Peyer's patch (tissue), 4 donors: ENCODE results near the gene LTBP1. TPM values are rescaled to one million over a fixed set of nuclear protein-coding genes. Genes with fewer than 3 reads are reported as not detected.

ENCODE experiments used
- DNase-seq, 3 donors: peaks; one replicate each; pipeline ENCODE4 v3.0.0-alpha.2; 2017 to 2019
- H3K27ac ChIP-seq, 4 donors: fragments of 200-600 bp; sonication (generic); one replicate each; pipeline ENCODE4 v1.5.1; 2016 to 2019
- H3K27me3 ChIP-seq, 2 donors: fragments of 200-600 bp; sonication (generic); one replicate each; pipeline ENCODE4 v1.5.1; 2019
- H3K36me3 ChIP-seq, 3 donors: fragments of 200-600 bp; sonication (generic); one replicate each; pipeline ENCODE4 v1.5.1; 2016 to 2019
- H3K4me1 ChIP-seq, 4 donors: fragments of 200-600 bp; sonication (generic); one replicate each; pipeline ENCODE4 v1.5.1; 2016 to 2019
- H3K4me3 ChIP-seq, 4 donors: fragments of 200-600 bp; sonication (generic); 1 replicate in 3 of 4; 2 replicates in 1 of 4; pipeline ENCODE4 v1.5.1; 2016 to 2019; ENCODE audit warnings: mild to moderate bottlenecking in 1 of 4
- H3K9me3 ChIP-seq, 4 donors: fragments of 200-600 bp; sonication (generic); one replicate each; pipeline ENCODE4 v1.5.1; 2016 to 2019; ENCODE audit warnings: mild to moderate bottlenecking in 1 of 4
- POLR2A ChIP-seq, 2 donors: fragments of 450-650 bp; IDR thresholded peaks; one replicate each; pipeline ENCODE4 v1.5.1; 2017; ENCODE audit warnings: antibody characterized with exemption in 2 of 2, mild to moderate bottlenecking in 2 of 2, moderate library complexity in 2 of 2
- total RNA-seq, 4 donors: library from RNA; depleted of rRNA; stranded (reverse); fragments of >200 nt; gene quantifications; one replicate each; pipeline ENCODE4 v1.1.0, GENCODE V29; 2016
- TF ChIP-seq, protein P1 (sequence below), 6 experiments: fragments of 450-650 bp in 4 of 6; fragments of 200-600 bp in 2 of 6; sonication (generic) in 1 of 6; IDR thresholded peaks; one replicate each; pipeline ENCODE4 v1.5.1; 2017 to 2019; ENCODE audit warnings: antibody characterized with exemption in 6 of 6, mild to moderate bottlenecking in 3 of 6, moderate library complexity in 1 of 6

LTBP1 gene
- total RNA-seq, 4 donors from 2014 or later, result 8.6 to 23.1 (median 13.1) TPM

DNA sequence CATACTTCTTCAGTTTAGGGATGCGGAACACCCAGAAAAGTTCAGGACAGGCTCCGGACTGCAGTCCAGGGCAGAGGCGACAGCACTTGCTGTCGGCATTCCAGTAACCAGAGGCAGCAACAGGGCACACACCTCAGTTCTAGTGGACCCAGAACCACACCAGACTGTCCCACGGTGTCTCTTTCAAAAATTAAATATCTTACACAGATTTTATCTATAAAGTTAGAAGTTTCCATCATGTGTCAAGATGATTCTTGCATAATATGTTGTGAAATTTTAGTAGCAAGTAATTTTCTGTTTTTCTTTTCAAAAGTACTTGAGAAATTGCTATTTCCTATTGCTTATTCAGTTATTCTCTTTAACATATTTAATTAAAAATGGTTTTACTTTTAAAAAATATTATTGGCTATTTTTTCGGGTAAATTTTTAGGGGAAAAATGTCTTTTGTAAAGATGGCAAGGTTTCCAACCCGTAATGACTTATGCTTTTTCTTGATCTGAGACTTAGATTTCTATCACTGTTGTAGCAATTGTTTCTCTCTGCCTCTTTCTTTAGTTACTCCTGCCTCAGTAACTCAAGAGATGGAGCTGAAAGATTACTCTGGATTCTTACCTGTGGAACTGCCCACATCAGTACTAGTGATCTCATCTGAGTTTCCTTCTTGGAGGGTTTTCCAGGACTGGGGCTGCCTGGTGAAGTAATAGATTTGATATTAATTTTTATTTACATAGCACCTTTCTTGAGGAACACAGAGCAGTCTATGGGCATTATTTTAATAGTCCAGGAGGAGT is 182.7 kb downstream of the LTBP1 start:
- no peaks in the 10 kb centered on the region for H3K27me3 ChIP-seq
- no peak overlapping the region for H3K27ac ChIP-seq
- H3K36me3 ChIP-seq, result no peaks in the 10 kb centered on the region
- H3K4me3 ChIP-seq, result no peak overlapping the region
- no peak for TF ChIP-seq POLR2A (IDR thresholded peaks at IDR 0.05)
- TF ChIP-seq, protein P1, sequence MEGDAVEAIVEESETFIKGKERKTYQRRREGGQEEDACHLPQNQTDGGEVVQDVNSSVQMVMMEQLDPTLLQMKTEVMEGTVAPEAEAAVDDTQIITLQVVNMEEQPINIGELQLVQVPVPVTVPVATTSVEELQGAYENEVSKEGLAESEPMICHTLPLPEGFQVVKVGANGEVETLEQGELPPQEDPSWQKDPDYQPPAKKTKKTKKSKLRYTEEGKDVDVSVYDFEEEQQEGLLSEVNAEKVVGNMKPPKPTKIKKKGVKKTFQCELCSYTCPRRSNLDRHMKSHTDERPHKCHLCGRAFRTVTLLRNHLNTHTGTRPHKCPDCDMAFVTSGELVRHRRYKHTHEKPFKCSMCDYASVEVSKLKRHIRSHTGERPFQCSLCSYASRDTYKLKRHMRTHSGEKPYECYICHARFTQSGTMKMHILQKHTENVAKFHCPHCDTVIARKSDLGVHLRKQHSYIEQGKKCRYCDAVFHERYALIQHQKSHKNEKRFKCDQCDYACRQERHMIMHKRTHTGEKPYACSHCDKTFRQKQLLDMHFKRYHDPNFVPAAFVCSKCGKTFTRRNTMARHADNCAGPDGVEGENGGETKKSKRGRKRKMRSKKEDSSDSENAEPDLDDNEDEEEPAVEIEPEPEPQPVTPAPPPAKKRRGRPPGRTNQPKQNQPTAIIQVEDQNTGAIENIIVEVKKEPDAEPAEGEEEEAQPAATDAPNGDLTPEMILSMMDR (IDR thresholded peaks at IDR 0.05), result no peak
- DNase-seq, result no peak
- no peaks in the 10 kb centered on the region for H3K9me3 ChIP-seq
- no peaks in the 10 kb centered on the region for H3K4me1 ChIP-seq

DNA sequence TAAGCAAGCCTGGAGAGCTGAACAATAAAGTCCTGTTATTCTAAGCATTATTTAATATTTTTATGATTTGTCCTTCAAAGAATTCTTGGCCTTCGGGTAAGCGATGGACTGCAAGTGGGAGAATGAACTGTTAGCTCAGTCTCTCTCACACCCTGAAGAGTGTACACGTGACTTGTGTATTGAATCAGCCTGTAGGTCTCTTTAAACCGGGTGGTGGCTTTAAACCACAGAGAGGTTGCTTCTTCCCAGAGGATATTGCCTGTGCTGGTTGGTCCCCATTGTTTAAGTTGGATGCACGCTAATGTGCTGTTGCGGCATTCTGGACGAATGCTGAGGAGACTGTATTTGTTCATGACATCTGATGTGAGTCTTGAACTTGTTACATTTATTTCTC is 183.3 kb downstream of the LTBP1 start:
- Histone ChIP-seq H3K27me3 (no peaks in the 10 kb centered on the region), H3K9me3 (no peaks in the 10 kb centered on the region), H3K4me1 (no peaks in the 10 kb centered on the region), H3K27ac (no peak overlapping the region), H3K36me3 (no peaks in the 10 kb centered on the region), H3K4me3 (no peak overlapping the region)
- TF ChIP-seq POLR2A (IDR thresholded peaks at IDR 0.05), result no peak
- TF ChIP-seq, protein P1 (IDR thresholded peaks at IDR 0.05), result no peak
- no peak for DNase-seq

DNA sequence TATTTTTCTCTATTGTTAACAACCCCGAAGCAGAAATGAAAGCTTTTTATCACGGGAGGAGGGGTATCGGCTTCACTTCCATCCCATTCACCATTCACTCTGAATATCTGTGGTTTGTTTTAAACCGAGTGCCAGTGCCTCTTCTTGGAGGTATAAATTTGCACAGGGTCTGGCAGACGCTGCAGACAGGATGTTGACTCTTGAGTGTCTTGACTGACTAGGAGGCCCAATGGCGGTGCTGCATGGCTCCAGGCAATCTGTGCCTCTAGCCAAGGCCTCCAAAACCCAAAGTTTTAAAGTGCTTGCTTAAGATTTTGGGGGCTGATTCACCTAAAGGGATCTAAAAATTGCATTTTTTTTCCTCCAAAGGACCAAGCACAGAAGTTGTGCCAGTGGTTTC is 183.8 kb downstream of the LTBP1 start:
- Histone ChIP-seq H3K27ac (no peak overlapping the region), H3K27me3 (no peaks in the 10 kb centered on the region), H3K36me3 (no peaks in the 10 kb centered on the region), H3K9me3 (no peaks in the 10 kb centered on the region), H3K4me3 (no peak overlapping the region), H3K4me1 (no peaks in the 10 kb centered on the region)
- DNase-seq, result no peak
- TF ChIP-seq, protein P1 (IDR thresholded peaks at IDR 0.05), result no peak
- no peak for TF ChIP-seq POLR2A (IDR thresholded peaks at IDR 0.05)

DNA sequence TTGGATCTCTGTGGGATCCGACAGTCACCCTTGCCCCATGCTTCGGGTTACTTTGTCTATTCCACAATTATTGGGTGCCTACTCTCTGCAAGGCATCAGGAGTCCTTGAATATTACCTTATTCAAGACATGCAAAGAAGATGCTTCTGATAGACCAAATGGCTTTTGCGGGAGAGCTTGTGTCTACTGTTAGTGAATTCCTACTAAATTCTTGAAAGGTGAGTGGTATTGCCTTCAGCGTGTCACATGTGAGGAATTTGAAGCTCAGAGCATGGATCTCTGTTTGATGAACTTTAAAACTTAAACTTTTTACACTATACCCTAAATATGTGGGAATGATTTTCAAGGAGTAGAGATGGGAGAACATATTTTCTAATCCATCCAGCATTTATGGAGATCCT is 184.4 kb downstream of the LTBP1 start:
- Histone ChIP-seq H3K36me3 (no peaks in the 10 kb centered on the region), H3K4me3 (no peak overlapping the region), H3K4me1 (no peaks in the 10 kb centered on the region), H3K27me3 (no peaks in the 10 kb centered on the region), H3K27ac (no peak overlapping the region), H3K9me3 (no peaks in the 10 kb centered on the region)
- no peak for TF ChIP-seq POLR2A (IDR thresholded peaks at IDR 0.05)
- TF ChIP-seq, protein P1 (IDR thresholded peaks at IDR 0.05), result no peak
- no peak for DNase-seq

DNA sequence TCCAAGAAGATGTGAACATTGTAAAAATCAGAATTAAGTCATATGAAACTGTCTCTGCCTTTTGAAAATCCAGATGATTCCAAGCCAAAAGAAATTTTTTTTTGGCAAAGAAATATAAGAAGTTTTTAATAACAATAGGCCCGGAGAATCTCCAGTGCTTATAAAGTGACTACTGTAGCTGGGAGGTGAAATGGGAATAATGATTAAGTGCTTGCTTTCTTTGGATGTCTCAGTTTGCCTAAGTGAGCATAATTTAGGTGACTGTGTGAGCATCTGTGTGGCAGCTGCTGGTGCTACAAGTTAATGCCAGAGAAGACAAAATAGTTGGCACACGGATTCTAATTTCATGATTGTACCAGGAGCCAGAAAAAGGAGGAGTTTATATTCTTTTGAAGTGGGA is 185.0 kb downstream of the LTBP1 start:
- Histone ChIP-seq H3K27ac (no peak overlapping the region), H3K9me3 (no peaks in the 10 kb centered on the region), H3K36me3 (no peaks in the 10 kb centered on the region), H3K27me3 (no peaks in the 10 kb centered on the region), H3K4me3 (no peak overlapping the region), H3K4me1 (peaks cover 0 to 4% (median 0%) of the 10 kb centered on the region in 4 donors)
- no peak for DNase-seq
- no peak for TF ChIP-seq POLR2A (IDR thresholded peaks at IDR 0.05)
- TF ChIP-seq, protein P1 (IDR thresholded peaks at IDR 0.05), result no peak
